Adrenal gland (tissue), 12 donors: ENCODE results near the gene SCCPDH. TPM values are rescaled to one million over a fixed set of nuclear protein-coding genes. Genes with fewer than 3 reads are reported as not detected.
"Not testable (repeated sequence)": the region's sequence is repeated elsewhere in the genome, so short reads cannot be mapped to it uniquely, and the experiment has no call there.

Experiments
- DNase-seq, 7 donors: peaks; one replicate each; pipeline ENCODE4 v3.0.0-alpha.2; 2019 to 2020
- H3K27ac ChIP-seq, 5 donors: fragments of 200-600 bp; sonication (generic) in 4 of 5; 1 replicate in 3 of 5; 2 replicates in 2 of 5; pipeline versions ENCODE4 v1.5.1 to v1.8.0; 2016 to 2020; ENCODE audit warnings: mild to moderate bottlenecking in 1 of 5
- H3K27me3 ChIP-seq: fragments of 200-600 bp; 2 replicates; pipeline ENCODE4 v1.8.0; 2021
- H3K36me3 ChIP-seq, 2 donors: fragments of 200-600 bp; replicated peaks in 1 of 2; 1 replicate in 1 of 2; 2 replicates in 1 of 2; pipeline versions ENCODE4 v1.5.1 to v1.8.0; 2018 to 2022
- H3K4me1 ChIP-seq, 2 donors: fragments of 200-600 bp; replicated peaks in 1 of 2; 1 replicate in 1 of 2; 2 replicates in 1 of 2; pipeline versions ENCODE4 v1.5.1 to v1.8.0; 2018 to 2021
- H3K4me3 ChIP-seq, 4 donors: fragments of 200-600 bp; sonication (generic) in 3 of 4; one replicate each; pipeline ENCODE4 v1.5.1; 2016 to 2018
- H3K9me3 ChIP-seq, 3 donors: fragments of 200-600 bp; sonication (generic) in 1 of 3; replicated peaks in 1 of 3; 1 replicate in 2 of 3; 2 replicates in 1 of 3; pipeline versions ENCODE4 v1.5.1 to v1.8.0; 2016 to 2021
- POLR2A ChIP-seq, 2 donors: fragments of 450-650 bp; IDR thresholded peaks; one replicate each; pipeline ENCODE4 v1.6.1; 2017; ENCODE audit warnings: antibody characterized with exemption in 2 of 2, mild to moderate bottlenecking in 2 of 2, moderate library complexity in 1 of 2
- WGBS, 4 donors: extraction: QIAGEN DNeasy Blood & Tissue Kit in 2 of 4; methylation state at CpG; one replicate each; pipeline versions ENCODE4 v1.1.5 to v1.1.7; 2013 to 2017; 5-methylcytosine and 5-hydroxymethylcytosine counted together
- intact Hi-C, 2 donors: fragments of 100-400 bp; cut with DNase I; formaldehyde crosslinking; loops; one replicate each; pipeline versions ENCODE4 v1.14.1 to v1.15.0; 2022 to 2023
- polyA plus RNA-seq, 3 donors: library from polyadenylated mRNA; stranded (reverse); fragments of 200-250 nt in 2 of 3; fragments of 350-450 nt in 1 of 3; fragmentation: Illumina TruSeq in 1 of 3; extraction: RNeasy Lipid Tissue Mini Kit (QIAGEN cat#74804) in 1 of 3; gene quantifications; one replicate each; pipeline ENCODE4 v1.2.3, GENCODE V29; 2013 to 2014
- total RNA-seq, 9 donors: library from RNA; depleted of rRNA in 4 of 9; stranded (reverse); fragments of >200 nt in 4 of 9; fragments of 120-200 nt in 1 of 9; fragmentation: NEBNext Ultra II Directional in 1 of 9; extraction: Animal tissue kit (Norgen Biotek cat#: 25700) in 1 of 9; gene quantifications; one replicate each; pipeline versions ENCODE4 v1.1.0 to v1.2.4, GENCODE V29; 2013 to 2023
- TF ChIP-seq, protein P1 (sequence below), 6 experiments: fragments of 450-650 bp in 4 of 6; fragments of 200-600 bp in 2 of 6; sonication (generic) in 1 of 6; IDR thresholded peaks; 1 replicate in 5 of 6; 2 replicates in 1 of 6; pipeline versions ENCODE4 v1.5.1 to v1.8.0; 2016 to 2021; ENCODE audit warnings: antibody characterized with exemption in 6 of 6, mild to moderate bottlenecking in 2 of 6, moderate library complexity in 1 of 6
- donor health status: healthy with polysubstance abuse.
- donor health status: Bipolar disorder and iron deficiency.
- donor health status: DM: yes; HTN: yes; CAD: no.
- donor health status: DM: no; HTN: no; CAD: no.
- donor health status: DM: no; HTN: no; CAD: no.
- donor health status: DM: yes; HTN: yes; CAD: no.

SCCPDH gene
- total and polyA plus RNA-seq, 12 donors: 12.0 to 180 (median 60.7) TPM

DNA sequence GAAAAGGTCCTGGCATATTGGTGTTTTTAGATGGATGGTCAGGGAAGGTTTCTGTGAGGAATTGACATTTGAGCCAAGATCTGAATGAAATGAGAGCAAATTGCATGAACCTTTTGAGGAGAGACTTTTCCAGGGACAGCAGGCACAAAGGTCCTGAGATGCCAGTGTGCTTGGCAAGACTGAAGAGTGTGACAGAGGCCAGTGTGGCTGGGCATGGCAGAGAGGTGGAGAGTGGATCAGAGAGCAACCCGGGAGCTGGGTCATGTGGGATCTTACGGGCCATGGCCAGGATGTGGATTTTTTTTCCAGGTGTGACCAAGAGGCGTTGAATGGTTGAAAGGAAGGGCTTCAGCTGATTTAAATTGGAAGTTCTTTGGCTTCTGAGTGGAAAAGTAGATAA, 3.4 kb downstream of the SCCPDH start:
- intact Hi-C loops: no loop called here
- Histone ChIP-seq H3K4me3 (no peak overlapping the region), H3K36me3 (peaks cover 0 to 37% of the 10 kb centered on the region in 2 donors), H3K4me1 (peaks cover 25 to 38% of the 10 kb centered on the region in 2 donors), H3K27ac (peak overlapping the region in 2 of 5 donors; percentile 21 to 91), H3K27me3 (no peaks in the 10 kb centered on the region), H3K9me3 (no peaks in the 10 kb centered on the region)
- no peak for DNase-seq
- TF ChIP-seq, protein P1, sequence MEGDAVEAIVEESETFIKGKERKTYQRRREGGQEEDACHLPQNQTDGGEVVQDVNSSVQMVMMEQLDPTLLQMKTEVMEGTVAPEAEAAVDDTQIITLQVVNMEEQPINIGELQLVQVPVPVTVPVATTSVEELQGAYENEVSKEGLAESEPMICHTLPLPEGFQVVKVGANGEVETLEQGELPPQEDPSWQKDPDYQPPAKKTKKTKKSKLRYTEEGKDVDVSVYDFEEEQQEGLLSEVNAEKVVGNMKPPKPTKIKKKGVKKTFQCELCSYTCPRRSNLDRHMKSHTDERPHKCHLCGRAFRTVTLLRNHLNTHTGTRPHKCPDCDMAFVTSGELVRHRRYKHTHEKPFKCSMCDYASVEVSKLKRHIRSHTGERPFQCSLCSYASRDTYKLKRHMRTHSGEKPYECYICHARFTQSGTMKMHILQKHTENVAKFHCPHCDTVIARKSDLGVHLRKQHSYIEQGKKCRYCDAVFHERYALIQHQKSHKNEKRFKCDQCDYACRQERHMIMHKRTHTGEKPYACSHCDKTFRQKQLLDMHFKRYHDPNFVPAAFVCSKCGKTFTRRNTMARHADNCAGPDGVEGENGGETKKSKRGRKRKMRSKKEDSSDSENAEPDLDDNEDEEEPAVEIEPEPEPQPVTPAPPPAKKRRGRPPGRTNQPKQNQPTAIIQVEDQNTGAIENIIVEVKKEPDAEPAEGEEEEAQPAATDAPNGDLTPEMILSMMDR (IDR thresholded peaks at IDR 0.05): no peak
- TF ChIP-seq POLR2A (IDR thresholded peaks at IDR 0.05): no peak
- WGBS, 4 donors: 89 to 95% (median 93%) methylated on average over 3 of the region's 3 CpGs

DNA sequence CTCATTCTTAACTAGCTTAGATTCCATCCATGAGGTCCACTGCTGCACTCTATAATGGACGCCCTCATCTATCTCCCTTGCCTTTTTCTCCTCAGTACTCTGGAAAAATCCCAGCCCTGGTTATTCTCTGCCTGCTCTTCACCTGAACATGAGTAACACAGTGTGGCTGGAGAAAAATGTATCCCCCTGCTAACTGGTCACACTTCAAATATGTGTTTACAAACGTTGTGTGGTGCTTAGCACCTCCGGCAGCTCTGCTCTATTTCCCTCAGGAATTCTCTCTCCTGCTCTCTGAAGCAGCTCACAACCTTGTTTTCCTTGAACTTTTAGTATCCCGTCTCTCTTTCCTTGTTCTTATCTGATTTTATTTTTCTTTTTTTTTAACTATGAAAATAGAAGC, 4.1 kb downstream of the SCCPDH start:
- TF ChIP-seq POLR2A (IDR thresholded peaks at IDR 0.05): no peak
- TF ChIP-seq, protein P1 (IDR thresholded peaks at IDR 0.05): no peak
- 46 to 68% (median 61%) methylated on average over 4 of the region's 4 CpGs for WGBS, 4 donors
- Histone ChIP-seq H3K36me3 (peaks cover 0 to 42% of the 10 kb centered on the region in 2 donors), H3K9me3 (no peaks in the 10 kb centered on the region), H3K27me3 (no peaks in the 10 kb centered on the region), H3K4me3 (no peak overlapping the region), H3K27ac (peak overlapping the region in 2 of 5 donors; percentile 17 to 50), H3K4me1 (peaks cover 25 to 44% of the 10 kb centered on the region in 2 donors)
- intact Hi-C loops: no loop called here
- no peak for DNase-seq

DNA sequence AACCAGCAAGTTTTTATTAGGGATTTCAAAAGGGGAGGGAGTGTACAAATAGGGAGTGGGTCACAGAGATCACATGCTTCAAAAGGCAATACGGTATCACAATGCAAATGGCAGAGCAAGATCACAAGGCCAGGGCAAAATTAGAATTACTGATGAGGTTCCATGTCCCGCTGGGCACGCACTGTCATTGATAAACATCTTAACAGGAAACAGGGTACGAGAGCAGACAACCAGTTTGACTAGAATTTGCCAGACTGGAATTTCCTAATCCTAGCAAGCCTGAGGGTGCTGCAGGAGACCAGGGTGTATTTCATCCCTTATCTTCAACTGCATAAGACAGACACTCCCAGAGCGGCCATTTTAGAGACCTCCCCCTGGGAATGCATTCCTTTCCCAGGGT, 4.8 kb downstream of the SCCPDH start:
- peaks cover 0 to 42% of the 10 kb centered on the region in 2 donors for H3K36me3 ChIP-seq
- DNase-seq, intact Hi-C loops, H3K27ac ChIP-seq, H3K9me3 ChIP-seq, H3K27me3 ChIP-seq, H3K4me3 ChIP-seq: not testable (repeated sequence)
- H3K4me1 ChIP-seq: peaks cover 25 to 51% of the 10 kb centered on the region in 2 donors
- WGBS, 4 donors: 80 to 92% (median 88%) methylated on average over 5 of the region's 5 CpGs

DNA sequence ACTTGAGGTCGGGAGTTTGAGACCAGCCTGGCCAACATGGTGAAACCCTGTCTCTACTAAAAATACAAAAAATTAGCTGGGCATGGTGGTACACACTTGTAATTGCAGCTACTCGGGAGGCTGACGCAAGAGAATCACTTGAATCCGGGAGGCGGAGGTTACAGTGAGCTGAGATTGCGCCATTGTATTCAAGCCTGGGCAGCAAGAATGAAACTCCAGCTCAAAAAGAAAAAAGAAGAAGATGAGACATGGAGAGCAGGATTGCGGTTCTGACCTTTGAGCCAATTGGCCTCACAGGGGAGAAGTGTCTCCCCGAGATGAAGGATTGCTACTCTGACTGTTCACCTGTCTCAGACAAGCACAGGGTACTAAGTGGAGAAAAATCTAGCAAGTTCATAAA, 6.6 kb downstream of the SCCPDH start:
- no peaks in the 10 kb centered on the region for H3K9me3 ChIP-seq
- WGBS, 4 donors: 81 to 94% (median 89%) methylated on average over 8 of the region's 8 CpGs
- intact Hi-C loops: no loop called here

DNA sequence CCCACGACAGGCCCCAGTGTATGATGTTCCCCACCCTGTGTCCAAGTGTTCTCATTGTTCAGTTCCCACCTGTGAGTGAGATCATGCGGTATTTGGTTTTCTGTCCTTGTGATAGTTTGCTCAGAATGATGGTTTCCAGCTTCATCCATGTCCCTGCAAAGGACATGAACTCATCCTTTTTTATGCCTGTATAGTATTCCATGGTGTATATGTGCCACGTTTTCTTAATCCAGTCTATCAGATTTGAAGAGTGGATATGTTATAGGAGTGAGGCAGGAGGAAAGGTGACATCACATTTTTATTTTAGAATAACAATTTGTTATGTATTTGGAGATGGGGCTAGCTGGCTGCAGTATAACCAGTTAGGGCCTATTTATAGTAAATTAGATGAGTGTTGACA, 7.7 kb downstream of the SCCPDH start:
- H3K27me3 ChIP-seq, intact Hi-C loops, H3K9me3 ChIP-seq, DNase-seq, H3K27ac ChIP-seq, H3K4me3 ChIP-seq: not testable (repeated sequence)
- 92 to 100% (median 96%) methylated on average over 2 to 3 of the region's 3 CpGs for WGBS, 4 donors
- H3K4me1 ChIP-seq: peaks cover 5 to 36% of the 10 kb centered on the region in 2 donors
- peaks cover 0 to 67% of the 10 kb centered on the region in 2 donors for H3K36me3 ChIP-seq

More for the DNA sequence above, 6.6 kb downstream of the SCCPDH start:
- no peak overlapping the region for H3K4me3 ChIP-seq
- no peak for TF ChIP-seq POLR2A (IDR thresholded peaks at IDR 0.05)
- TF ChIP-seq, protein P1 (IDR thresholded peaks at IDR 0.05): no peak
- no peaks in the 10 kb centered on the region for H3K27me3 ChIP-seq
- H3K4me1 ChIP-seq: peaks cover 15 to 46% of the 10 kb centered on the region in 2 donors
- H3K36me3 ChIP-seq: peaks cover 0 to 58% of the 10 kb centered on the region in 2 donors
- no peak for DNase-seq
- H3K27ac ChIP-seq: no peak overlapping the region
